ENCODE results near the gene COL8A2.

COL8A2 gene

GRCh38 chr1:36089393-36090121, 35.5 kb downstream of the COL8A2 start:
- H3K4me3 Mint-ChIP-seq: peak overlapping the region; percentile 96
- peaks cover 6% of the 10 kb centered on the region for H3K27me3 Mint-ChIP-seq (ENCODE audit: low read depth, poor library complexity)
- H3K27ac Mint-ChIP-seq: peak overlapping the region; percentile 88
- DNase-seq: peak; percentile 40
- TF ChIP-seq, protein P1, sequence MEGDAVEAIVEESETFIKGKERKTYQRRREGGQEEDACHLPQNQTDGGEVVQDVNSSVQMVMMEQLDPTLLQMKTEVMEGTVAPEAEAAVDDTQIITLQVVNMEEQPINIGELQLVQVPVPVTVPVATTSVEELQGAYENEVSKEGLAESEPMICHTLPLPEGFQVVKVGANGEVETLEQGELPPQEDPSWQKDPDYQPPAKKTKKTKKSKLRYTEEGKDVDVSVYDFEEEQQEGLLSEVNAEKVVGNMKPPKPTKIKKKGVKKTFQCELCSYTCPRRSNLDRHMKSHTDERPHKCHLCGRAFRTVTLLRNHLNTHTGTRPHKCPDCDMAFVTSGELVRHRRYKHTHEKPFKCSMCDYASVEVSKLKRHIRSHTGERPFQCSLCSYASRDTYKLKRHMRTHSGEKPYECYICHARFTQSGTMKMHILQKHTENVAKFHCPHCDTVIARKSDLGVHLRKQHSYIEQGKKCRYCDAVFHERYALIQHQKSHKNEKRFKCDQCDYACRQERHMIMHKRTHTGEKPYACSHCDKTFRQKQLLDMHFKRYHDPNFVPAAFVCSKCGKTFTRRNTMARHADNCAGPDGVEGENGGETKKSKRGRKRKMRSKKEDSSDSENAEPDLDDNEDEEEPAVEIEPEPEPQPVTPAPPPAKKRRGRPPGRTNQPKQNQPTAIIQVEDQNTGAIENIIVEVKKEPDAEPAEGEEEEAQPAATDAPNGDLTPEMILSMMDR (IDR thresholded peaks at IDR 0.05): no peak
- peaks cover 23% of the 10 kb centered on the region for H3K4me1 Mint-ChIP-seq
- H3K36me3 Mint-ChIP-seq (ENCODE audit: low read depth): peaks cover 18% of the 10 kb centered on the region
- H3K9me3 Mint-ChIP-seq: no peaks in the 10 kb centered on the region

GRCh38 chr1:36088577-36089392, 36.2 kb downstream of the COL8A2 start, which contains the start of gene ADPRS:
Gene ADPRS, plus strand, starts transcription at chr1:36088892. Its CDS starts 13 bp downstream, at chr1:36088905.
- H3K36me3 Mint-ChIP-seq (ENCODE audit: low read depth): peaks cover 17% of the 10 kb centered on the region
- TF ChIP-seq, protein P1 (IDR thresholded peaks at IDR 0.05): peak; percentile 98
- H3K9me3 Mint-ChIP-seq: no peaks in the 10 kb centered on the region
- peak within 1 kb of the TSS; percentile 96 for H3K4me3 Mint-ChIP-seq
- peaks cover 6% of the 10 kb centered on the region for H3K27me3 Mint-ChIP-seq (ENCODE audit: low read depth, poor library complexity)
- H3K27ac Mint-ChIP-seq: peak within 1 kb of the TSS; percentile 88
- H3K4me1 Mint-ChIP-seq: peaks cover 25% of the 10 kb centered on the region
- DNase-seq: peak; percentile 90

DNA sequence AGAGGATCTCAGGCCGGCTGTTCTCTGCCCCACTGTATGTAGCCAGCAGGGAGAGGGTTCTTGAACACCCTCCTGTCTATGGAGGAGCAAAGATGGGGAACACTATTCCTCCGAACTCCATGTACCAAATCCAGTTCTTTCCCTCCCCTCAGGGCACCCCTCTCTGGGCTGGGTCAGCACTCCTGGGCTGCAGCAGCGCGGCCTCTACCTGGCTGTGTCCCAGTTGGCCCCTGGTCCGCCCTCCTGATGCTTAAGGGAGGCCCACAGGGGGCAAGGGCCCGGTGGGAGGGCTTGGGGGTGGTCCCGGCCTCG, 36.8 kb downstream of the COL8A2 start:
- Mint-ChIP-seq H3K27ac (no peak overlapping the region), H3K9me3 (no peaks in the 10 kb centered on the region), H3K27me3 (ENCODE audit: low read depth, poor library complexity) (peaks cover 11% of the 10 kb centered on the region), H3K4me1 (peaks cover 25% of the 10 kb centered on the region), H3K36me3 (ENCODE audit: low read depth) (peaks cover 11% of the 10 kb centered on the region), H3K4me3 (peak overlapping the region; percentile 96)
- TF ChIP-seq, protein P1 (IDR thresholded peaks at IDR 0.05): no peak
- DNase-seq: no peak

DNA sequence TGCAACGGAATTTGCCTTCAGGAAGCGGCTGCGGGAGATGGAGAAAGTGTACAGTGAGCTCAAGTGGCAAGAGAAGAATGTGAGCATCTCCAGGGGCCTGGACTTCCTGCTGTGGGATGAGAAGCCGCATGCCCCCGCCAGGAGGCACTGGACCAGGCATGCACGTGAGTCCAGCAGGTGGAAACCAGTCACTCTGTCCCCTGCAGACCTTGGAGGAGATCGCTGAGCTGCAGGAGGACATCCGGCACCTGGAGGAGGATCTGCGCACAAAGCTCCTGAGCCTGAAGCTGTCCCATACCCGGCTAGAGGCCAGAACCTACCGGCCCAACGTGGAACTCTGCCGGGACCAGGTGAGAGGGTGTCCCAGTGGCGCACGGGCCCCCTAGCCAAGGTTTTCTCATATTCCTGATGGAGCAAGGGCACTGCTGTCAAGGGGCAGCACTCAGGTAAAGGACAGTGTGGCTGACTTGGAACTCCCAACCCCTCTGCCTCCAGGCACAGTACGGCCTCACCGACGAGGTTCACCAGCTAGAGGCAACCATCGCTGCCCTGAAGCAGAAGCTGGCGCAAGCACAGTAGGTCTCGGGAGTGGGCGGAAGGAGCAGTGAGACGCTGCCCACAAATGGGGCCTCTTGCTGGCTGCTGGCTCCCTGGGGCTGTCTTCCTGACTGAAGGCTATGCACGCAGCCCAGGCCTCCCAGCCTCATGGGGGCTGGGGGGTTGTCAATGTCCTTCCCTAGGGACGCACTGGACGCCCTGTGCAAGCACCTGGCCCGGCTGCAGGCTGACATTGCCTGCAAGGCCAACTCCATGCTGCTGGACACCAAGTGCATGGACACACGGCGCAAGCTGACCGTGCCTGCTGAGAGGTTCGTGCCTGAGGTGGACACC, 37.5 kb downstream of the COL8A2 start:
- peak overlapping the region; percentile 10 for H3K27ac Mint-ChIP-seq
- peaks cover 25% of the 10 kb centered on the region for H3K4me1 Mint-ChIP-seq
- H3K4me3 Mint-ChIP-seq: peak overlapping the region; percentile 96
- peaks cover 14% of the 10 kb centered on the region for H3K27me3 Mint-ChIP-seq (ENCODE audit: low read depth, poor library complexity)
- peaks cover 9% of the 10 kb centered on the region for H3K36me3 Mint-ChIP-seq (ENCODE audit: low read depth)
- TF ChIP-seq, protein P1 (IDR thresholded peaks at IDR 0.05): no peak
- DNase-seq: no peak
- H3K9me3 Mint-ChIP-seq: no peaks in the 10 kb centered on the region

- peaks cover 25% of the 10 kb centered on the region for H3K4me1 Mint-ChIP-seq
- H3K4me3 Mint-ChIP-seq: peak overlapping the region; percentile 9
- H3K9me3 Mint-ChIP-seq: no peaks in the 10 kb centered on the region
- DNase-seq: no peak
- TF ChIP-seq, protein P1 (IDR thresholded peaks at IDR 0.05): no peak
- H3K36me3 Mint-ChIP-seq (ENCODE audit: low read depth): peaks cover 8% of the 10 kb centered on the region
- H3K27ac Mint-ChIP-seq: peak overlapping the region; percentile 10
- H3K27me3 Mint-ChIP-seq (ENCODE audit: low read depth, poor library complexity): peaks cover 14% of the 10 kb centered on the region
Observed at GRCh38 chr1:36086529-36087232, 38.3 kb downstream of the COL8A2 start.

Data from nephron progenitor cell (in vitro differentiated cells).